ENCODE results near the gene CCDC68.

DNA sequence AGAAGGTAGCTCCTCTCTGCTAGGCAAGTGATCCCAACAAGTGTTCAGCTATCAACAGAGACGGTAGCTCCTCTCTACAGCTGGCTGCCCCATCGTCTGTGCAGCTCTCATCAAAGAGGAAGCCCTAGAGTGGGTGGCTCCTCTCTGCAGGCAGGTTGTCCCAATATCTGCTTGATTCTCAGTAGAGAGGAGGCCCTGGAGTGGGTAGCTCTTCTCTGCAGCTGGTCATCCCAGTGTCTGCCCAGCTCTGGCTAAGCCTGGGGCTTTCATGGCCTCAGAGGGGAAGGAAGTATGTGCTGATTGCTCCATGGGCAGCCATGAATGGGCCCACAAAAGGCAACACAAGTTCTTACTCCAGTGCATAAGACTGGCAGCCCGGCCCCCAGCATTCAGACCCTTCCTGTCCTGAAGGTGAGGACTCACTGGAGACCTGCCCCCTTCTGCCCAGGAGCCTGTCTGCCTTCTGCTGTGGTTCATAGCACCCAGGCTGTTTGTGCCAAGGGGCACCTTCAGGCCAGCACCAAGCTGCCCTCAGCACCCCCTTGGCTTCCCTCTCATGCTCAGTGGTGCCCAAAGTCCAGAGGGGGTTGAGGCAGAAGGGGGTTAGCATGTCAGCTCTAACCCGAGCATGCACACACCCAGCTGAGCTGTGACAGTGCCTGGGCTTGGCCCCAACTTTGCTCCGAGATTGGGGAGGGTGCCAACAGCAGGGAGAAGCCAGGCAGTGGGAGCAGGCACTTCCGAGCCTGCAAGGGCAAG is 48.9 kb downstream of the CCDC68 start:
- TF ChIP-seq, protein P1, sequence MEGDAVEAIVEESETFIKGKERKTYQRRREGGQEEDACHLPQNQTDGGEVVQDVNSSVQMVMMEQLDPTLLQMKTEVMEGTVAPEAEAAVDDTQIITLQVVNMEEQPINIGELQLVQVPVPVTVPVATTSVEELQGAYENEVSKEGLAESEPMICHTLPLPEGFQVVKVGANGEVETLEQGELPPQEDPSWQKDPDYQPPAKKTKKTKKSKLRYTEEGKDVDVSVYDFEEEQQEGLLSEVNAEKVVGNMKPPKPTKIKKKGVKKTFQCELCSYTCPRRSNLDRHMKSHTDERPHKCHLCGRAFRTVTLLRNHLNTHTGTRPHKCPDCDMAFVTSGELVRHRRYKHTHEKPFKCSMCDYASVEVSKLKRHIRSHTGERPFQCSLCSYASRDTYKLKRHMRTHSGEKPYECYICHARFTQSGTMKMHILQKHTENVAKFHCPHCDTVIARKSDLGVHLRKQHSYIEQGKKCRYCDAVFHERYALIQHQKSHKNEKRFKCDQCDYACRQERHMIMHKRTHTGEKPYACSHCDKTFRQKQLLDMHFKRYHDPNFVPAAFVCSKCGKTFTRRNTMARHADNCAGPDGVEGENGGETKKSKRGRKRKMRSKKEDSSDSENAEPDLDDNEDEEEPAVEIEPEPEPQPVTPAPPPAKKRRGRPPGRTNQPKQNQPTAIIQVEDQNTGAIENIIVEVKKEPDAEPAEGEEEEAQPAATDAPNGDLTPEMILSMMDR (IDR thresholded peaks at IDR 0.05; ENCODE audit: control extremely low read depth in 1 of 3, insufficient read depth in 1 of 3, low read depth in 1 of 3, low read length in 3 of 3): no peak
- no peak for TF ChIP-seq SP2 (IDR thresholded peaks at IDR 0.05; ENCODE audit: low read length)

Measured in H1 (cell line).